ENCODE results near the gene CREM.

DNA sequence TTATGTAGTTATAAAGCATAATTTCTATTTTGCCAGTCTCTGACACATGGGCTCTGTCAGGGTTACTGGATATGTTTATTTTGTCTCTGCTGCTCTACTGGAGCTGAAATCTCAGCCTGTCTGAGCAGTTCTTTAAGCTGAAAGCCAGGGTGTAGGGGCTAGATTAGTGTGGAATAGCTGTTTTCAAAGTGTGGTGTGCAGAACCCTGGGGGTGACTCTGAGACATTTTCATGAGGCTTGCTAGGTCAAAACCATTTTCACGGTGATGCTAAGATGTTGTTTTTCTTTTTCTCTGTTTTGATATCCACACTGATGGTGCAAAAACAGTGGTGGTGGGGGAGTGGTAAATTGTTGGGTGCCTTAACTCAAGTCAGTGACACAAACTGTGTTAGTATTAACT is 45.5 kb downstream of the CREM start:
- TF ChIP-seq, protein P1, sequence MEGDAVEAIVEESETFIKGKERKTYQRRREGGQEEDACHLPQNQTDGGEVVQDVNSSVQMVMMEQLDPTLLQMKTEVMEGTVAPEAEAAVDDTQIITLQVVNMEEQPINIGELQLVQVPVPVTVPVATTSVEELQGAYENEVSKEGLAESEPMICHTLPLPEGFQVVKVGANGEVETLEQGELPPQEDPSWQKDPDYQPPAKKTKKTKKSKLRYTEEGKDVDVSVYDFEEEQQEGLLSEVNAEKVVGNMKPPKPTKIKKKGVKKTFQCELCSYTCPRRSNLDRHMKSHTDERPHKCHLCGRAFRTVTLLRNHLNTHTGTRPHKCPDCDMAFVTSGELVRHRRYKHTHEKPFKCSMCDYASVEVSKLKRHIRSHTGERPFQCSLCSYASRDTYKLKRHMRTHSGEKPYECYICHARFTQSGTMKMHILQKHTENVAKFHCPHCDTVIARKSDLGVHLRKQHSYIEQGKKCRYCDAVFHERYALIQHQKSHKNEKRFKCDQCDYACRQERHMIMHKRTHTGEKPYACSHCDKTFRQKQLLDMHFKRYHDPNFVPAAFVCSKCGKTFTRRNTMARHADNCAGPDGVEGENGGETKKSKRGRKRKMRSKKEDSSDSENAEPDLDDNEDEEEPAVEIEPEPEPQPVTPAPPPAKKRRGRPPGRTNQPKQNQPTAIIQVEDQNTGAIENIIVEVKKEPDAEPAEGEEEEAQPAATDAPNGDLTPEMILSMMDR (IDR thresholded peaks at IDR 0.05), result no peak
- no peak for TF ChIP-seq POLR2A (IDR thresholded peaks at IDR 0.05)

Data from sigmoid colon (tissue), 3 donors.